Type B pancreatic cell (in vitro differentiated cells): ENCODE data around the gene POLRMT. TPM values are rescaled to one million over a fixed set of nuclear protein-coding genes. Genes with fewer than 3 reads are reported as not detected.

Experiments
- DNase-seq: peaks from one replicate; pipeline ENCODE4 v3.0.0; 2021; ENCODE audit warnings: mixed read lengths; ENCODE audit not compliant: unreplicated experiment; ENCODE audit errors: extremely low spot score
- H3K27ac Mint-ChIP-seq: 2 replicates; pipeline ENCODE4 v1.8.0; 2021; ENCODE audit warnings: mild to moderate bottlenecking, mixed read lengths
- H3K27me3 Mint-ChIP-seq: 2 replicates; pipeline ENCODE4 v1.8.0; 2021; ENCODE audit warnings: mixed read lengths
- H3K36me3 Mint-ChIP-seq: 2 replicates; pipeline ENCODE4 v1.8.0; 2021; ENCODE audit warnings: mixed read lengths
- H3K4me1 Mint-ChIP-seq: one replicate; pipeline ENCODE4 v1.8.0; 2021; ENCODE audit warnings: mixed read lengths; ENCODE audit not compliant: unreplicated experiment
- H3K4me3 Mint-ChIP-seq: 2 replicates; pipeline ENCODE4 v1.8.0; 2021; ENCODE audit warnings: mild to moderate bottlenecking, mixed read lengths
- H3K9me3 Mint-ChIP-seq: 2 replicates; pipeline ENCODE4 v1.8.0; 2021; ENCODE audit warnings: mixed read lengths
- CTCF ChIP-seq: fragments of 200-600 bp; sonication (generic); conservative IDR thresholded peaks from 2 replicates; pipeline ENCODE4 v1.5.0; 2021; ENCODE audit warnings: antibody characterized with exemption, mild to moderate bottlenecking
- total RNA-seq: library from RNA; stranded (reverse); gene quantifications from 2 replicates; pipeline ENCODE4 v1.2.1, GENCODE V29; 2021; ENCODE audit warnings: low replicate concordance

Gene POLRMT
- total RNA-seq, 1 donor from 2014 or later: 59.8 TPM

GRCh38 chr19:602391-603301, 30.7 kb downstream of the POLRMT start:
- TF ChIP-seq CTCF: no peak
- H3K4me3 Mint-ChIP-seq: no peak overlapping the region
- no peaks in the 10 kb centered on the region for H3K36me3 Mint-ChIP-seq
- H3K9me3 Mint-ChIP-seq: no peaks in the 10 kb centered on the region
- H3K27ac Mint-ChIP-seq: no peak overlapping the region
- H3K4me1 Mint-ChIP-seq: no peaks in the 10 kb centered on the region
- DNase-seq: no peak
- no peaks in the 10 kb centered on the region for H3K27me3 Mint-ChIP-seq

- H3K4me1 Mint-ChIP-seq: no peaks in the 10 kb centered on the region
- no peak for TF ChIP-seq CTCF
- no peaks in the 10 kb centered on the region for H3K36me3 Mint-ChIP-seq
- DNase-seq: no peak
- H3K27ac Mint-ChIP-seq: no peak overlapping the region
- H3K9me3 Mint-ChIP-seq: no peaks in the 10 kb centered on the region
- no peak overlapping the region for H3K4me3 Mint-ChIP-seq
- H3K27me3 Mint-ChIP-seq: no peaks in the 10 kb centered on the region
Observed at GRCh38 chr19:601790-602189, 31.5 kb downstream of the POLRMT start.

GRCh38 chr19:601310-601709, 32.0 kb downstream of the POLRMT start:
- Mint-ChIP-seq H3K4me1 (no peaks in the 10 kb centered on the region), H3K36me3 (no peaks in the 10 kb centered on the region), H3K4me3 (no peak overlapping the region), H3K27me3 (no peaks in the 10 kb centered on the region), H3K9me3 (no peaks in the 10 kb centered on the region), H3K27ac (no peak overlapping the region)
- TF ChIP-seq CTCF: no peak
- no peak for DNase-seq

- no peak for TF ChIP-seq CTCF
- no peak for DNase-seq
- peaks cover 28% of the 10 kb centered on the region for H3K27me3 Mint-ChIP-seq
- no peaks in the 10 kb centered on the region for H3K36me3 Mint-ChIP-seq
- no peaks in the 10 kb centered on the region for H3K4me1 Mint-ChIP-seq
- H3K27ac Mint-ChIP-seq: no peak overlapping the region
- no peaks in the 10 kb centered on the region for H3K9me3 Mint-ChIP-seq
- no peak overlapping the region for H3K4me3 Mint-ChIP-seq
Observed at GRCh38 chr19:597406-598315, 35.7 kb downstream of the POLRMT start.

- no peaks in the 10 kb centered on the region for H3K4me1 Mint-ChIP-seq
- H3K27ac Mint-ChIP-seq: no peak overlapping the region
- H3K4me3 Mint-ChIP-seq: no peak overlapping the region
- H3K9me3 Mint-ChIP-seq: no peaks in the 10 kb centered on the region
- DNase-seq: no peak
- H3K36me3 Mint-ChIP-seq: no peaks in the 10 kb centered on the region
- H3K27me3 Mint-ChIP-seq: peaks cover 39% of the 10 kb centered on the region
- no peak for TF ChIP-seq CTCF
Observed at GRCh38 chr19:596263-596655, 37.1 kb downstream of the POLRMT start.
